GM21526 (cell line): ENCODE results near the gene FADS6.

Experiments
- ATAC-seq: cut with Tn5 transposase; IDR thresholded peaks from one replicate; pipeline ENCODE4 v1.9.1; 2021; ENCODE audit warnings: moderate library complexity; ENCODE audit not compliant: unreplicated experiment, low FRiP score

The FADS6 gene

DNA sequence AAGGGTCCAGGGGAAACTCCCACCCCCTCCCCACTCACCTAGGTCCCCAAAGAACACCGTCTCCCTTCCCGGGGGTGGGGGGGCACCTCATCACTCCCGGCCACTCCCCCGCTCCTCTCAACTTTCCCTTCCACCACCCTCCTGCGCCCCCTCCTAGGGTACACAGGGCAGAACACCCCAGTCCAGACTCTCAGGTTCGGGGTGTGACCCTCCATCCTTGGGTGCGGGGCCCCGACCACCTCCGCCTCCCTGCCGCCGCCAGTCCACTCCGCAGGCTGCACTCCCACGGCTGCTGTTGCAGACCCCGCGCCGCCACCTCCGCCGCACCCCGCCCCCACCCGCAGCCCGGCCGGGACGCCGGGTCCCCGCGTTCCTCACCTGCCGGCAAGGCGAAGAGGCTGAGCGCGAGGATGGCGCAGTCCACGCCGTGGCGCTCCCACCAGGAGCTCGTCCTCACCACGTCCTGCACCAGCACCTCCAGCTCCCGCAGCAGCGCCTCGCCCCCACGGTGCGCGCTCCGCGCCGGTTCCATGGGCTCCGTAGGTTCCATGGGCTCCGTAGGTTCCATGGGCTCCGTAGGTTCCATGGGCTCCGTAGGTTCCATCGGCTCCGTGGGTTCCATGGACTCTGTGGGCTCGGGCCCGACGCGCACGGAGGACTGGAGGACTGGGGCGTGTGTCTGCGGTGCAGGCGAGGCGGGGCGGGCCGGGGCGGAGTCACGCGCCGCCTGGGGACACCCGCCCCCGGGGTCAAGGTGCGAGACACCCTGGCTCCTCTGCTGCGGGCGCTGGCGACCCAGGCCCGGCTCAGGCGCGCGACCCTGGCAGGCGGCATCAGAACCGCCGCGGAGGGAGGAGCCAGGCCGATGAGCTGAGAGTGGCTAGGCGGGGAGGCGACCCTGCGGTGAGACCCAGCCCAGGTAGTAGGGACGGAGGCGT, at the start of gene FADS6:
TSS of gene FADS6 (minus strand) at position 660 of the 938 bp plus-strand sequence. CDS start at position 622, 38 bp downstream.
- no peak for ATAC-seq

GRCh38 chr17:74941128-74941725, 47.8 kb upstream of the FADS6 start:
- ATAC-seq = no peak

DNA sequence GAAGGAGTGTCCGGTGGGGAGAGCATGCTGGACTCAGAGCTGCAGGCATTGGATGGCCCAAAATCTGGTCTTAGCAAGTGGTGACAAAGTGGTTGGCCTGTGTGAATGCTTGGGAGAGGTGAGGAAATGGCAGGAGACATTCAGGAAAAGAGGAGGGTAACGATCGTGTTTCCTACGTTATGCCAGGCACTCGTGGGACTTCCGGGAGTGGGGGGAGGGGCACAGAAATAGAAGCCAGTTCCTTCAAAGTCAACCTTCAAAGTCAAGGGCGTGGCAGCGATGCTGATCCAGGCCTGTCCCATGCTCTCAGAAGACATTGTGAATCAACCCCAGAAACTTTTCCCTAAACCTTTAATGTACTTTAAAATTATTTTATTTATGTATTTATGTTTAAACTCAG, 46.1 kb upstream of the FADS6 start:
- ATAC-seq = no peak

GRCh38 chr17:74938194-74938950, 44.9 kb upstream of the FADS6 start:
- ATAC-seq = no peak

DNA sequence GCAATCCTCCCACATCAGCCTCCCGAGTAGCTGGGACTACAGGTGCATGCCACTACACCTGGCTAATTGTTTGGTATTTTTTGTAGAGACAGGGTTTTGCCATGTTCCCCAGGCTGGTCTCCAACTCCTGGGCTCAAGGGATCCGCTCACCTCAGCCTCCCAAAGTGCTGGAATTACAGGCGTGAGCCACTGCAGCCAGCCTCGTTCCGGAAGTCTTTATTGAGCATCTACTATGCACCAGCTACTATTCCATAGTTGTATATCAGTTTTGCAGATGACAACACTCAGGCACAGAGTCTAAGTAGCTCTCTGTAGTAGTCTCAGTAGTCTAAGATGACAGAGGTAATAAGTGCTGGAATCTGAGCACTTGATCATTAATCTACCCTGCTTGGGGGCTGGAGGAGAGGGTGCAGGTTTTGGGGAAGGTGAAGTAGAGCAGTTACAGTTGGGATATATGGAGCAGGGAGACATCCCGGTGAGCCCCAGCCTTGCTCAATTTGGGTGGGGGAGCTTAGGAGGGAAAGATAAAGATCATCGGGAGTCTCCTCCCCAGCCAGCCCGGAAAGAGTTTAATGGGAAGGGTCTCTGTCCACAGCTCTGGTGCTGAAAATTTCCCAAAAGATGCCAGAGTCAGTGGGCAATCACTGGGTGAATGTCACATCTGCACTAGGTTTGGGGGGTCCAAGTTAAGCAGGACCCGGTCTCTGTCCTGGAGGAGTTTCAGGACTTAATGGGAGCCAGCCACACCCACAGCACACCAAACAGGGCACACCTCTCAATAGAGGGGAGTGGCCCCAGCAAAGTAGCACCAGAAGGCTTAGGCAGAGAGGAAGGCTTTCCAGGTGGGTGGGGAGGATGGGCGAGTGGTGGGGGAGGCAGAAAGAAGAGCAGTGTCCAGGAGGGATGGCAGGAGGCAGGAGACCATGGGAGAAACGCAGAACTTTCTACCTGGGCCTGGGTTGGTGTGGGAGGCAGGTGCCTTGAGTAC, 43.9 kb upstream of the FADS6 start:
- no peak for ATAC-seq

- no peak for ATAC-seq
Observed at GRCh38 chr17:74936470-74936799, 43.0 kb upstream of the FADS6 start.

DNA sequence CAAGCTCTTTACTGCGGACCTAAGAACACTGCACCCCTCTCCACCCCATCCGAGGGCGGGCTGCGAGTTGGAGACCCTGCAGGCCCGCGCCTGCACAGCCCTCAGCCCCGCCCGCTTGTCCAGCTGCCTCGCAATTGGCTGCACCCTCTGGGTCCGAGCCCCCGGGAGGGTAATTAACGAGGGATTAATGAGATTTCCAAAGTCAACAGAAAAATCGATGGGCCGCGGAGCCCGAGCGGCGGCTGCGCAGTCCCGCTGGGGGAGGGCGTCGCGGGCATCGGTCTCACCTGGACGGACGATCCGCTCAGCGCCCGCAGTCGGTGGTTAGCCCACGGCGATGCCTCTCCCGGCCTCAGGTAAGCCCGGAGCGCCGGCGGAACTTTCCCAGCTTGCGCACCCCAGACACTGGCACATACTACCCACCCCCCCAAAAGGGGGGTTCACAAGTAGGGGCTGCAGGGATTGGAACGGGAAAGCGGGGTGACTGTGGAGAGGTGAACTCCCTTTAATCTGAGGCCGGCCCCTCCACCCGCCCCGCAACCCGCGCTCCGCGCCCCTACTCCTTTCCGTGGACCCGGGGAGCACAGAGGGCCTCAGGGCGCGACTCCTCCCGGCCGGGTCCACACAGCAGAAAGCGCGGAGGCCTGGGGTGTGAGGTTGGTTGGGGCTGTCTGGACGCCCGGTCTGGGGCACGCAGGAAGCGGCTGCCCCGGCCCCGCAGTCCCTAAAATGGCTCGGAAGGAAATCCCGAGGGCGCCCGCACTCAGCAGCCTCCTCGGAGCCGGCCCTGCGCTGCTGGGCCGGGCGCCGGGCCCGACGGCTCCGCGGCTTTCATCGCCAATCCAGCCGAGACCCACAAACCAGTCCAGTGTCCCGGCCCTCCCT, 42.4 kb upstream of the FADS6 start, which contains the start of gene OTOP3:
TSS of gene OTOP3 (plus strand) at position 314 of the 885 bp plus-strand sequence. CDS start at position 338, 24 bp downstream.
- no peak for ATAC-seq

- no peak for ATAC-seq
Observed at GRCh38 chr17:74935048-74935447, 41.6 kb upstream of the FADS6 start.

- ATAC-seq = no peak
Observed at GRCh38 chr17:74930535-74931036, 37.2 kb upstream of the FADS6 start.

DNA sequence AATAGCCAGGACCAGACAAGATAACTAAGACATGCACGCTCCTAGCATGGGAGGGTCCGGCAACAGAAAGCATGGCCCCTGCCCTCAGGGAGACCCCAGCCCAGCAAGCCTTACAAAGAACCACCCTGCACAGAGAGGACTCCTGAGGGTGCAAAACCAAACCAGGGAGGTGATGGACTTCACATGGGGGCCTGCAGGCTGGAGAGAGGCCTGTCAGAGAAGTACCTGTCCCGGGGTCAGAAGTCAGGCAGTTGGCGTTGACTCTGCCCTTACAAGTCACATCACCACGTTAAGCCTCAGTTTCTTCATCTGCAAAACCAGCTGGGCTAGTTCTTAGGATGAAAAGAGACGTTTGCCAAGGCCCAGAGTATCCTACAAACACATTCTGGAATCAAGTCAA, 35.4 kb upstream of the FADS6 start:
- ATAC-seq = no peak

DNA sequence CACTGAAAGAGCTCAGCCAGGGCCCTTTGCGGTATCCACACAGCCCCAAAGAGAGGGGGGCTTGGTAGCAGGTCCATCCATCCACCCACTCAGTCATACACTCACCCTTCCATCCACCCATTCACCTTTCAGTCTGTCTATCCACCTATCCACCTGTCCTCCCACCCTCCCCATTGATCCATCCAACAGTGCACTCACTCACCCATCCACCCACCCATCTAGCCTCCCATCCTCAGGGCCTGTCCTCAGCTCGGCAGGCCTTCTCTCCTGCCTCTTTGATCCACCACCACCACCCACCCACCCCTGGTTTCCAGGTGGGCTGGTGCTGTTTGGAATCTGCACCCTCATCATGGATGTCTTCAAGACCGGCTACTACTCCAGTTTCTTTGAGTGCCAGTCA, 31.8 kb upstream of the FADS6 start:
- no peak for ATAC-seq

GRCh38 chr17:74924250-74924948, 31.0 kb upstream of the FADS6 start, which contains the start of gene OTOP2:
OTOP2 (plus strand) TSS chr17:74924273; CDS start chr17:74924633, 360 bp downstream.
- no peak for ATAC-seq

GRCh38 chr17:74923538-74924249, 30.3 kb upstream of the FADS6 start:
- ATAC-seq = no peak

DNA sequence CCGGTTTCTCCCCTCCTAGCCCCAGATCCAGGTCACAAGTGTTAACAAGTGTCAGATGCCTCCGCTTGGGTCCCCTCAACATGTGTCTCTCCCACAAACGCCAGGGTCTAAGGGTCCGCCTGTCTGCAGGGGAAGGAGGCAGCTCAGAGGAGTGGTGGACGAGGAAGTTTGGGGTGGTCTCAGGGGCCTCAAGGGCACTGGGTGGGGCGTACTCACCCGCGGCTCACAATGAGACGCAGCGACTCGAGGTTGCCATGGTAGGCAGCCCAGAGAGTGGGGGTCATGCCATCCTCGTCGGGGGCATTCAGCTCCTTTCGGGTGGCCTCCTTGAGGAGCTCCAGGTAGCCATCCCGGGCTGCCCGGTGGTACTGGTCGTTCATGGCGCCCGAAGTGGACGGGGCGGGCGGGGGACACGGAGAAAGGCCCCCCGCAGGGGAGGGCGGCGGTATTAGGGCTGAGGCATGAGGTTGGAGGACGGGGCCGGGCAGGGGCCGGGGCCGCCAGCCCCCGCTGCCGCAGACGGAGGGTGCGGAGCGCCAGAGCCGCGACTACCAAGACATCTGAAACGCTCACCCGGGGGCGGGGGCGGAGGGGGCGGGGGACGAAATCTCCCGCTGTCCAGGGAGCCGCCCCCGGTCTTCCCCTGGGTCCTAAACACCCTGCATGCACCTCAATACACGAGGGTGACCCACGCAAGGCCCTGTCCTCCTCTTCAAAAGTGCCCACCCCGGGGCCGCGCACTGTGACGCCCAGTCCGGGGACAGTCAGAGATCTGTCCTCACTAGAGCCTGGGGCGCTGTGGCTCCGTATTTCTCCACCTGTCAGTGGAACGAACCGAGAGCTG, 29.5 kb upstream of the FADS6 start, which contains the start of gene USH1G:
TSS of gene USH1G (minus strand) at position 562 of the 844 bp plus-strand sequence. CDS start at position 380, 182 bp downstream.
- ATAC-seq = no peak

DNA sequence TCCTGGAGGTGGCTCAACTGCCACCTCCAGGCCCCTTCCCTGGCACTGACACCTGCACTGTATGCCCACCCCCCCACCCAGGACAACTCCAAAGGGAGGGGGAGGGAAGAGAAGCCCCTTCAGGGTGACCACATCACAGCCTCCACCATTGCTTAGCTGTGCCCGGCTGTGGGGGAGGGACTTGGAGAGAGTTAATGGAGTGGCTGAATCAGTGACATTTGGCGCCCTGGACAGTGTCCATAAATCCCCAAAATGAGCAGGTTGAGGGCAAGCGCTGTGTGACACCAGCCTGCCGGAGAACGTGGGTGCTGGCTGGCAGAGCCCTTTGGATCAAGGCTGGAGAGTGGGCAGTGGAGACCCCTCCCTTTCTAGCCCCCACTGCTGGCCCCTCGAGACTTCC, 28.7 kb upstream of the FADS6 start:
- ATAC-seq = no peak

GRCh38 chr17:74921769-74922168, 28.3 kb upstream of the FADS6 start:
- no peak for ATAC-seq
